Measurements from ENCODE around the gene CD300LG. TPM values are rescaled to one million over a fixed set of nuclear protein-coding genes. Genes with fewer than 3 reads are reported as not detected.

CD300LG gene
- total RNA-seq, 1 experiment from 2014 or later = not detected

GRCh38 chr17:43848601-43849000 lies 1.6 kb downstream of the CD300LG start:
- CTCF ChIA-PET = interaction anchor here (0.7 to 0.9 kb wide), 2 partner anchors 9 to 10 kb away, joined by 3 to 4 read pairs; no protein-coding TSS in a partner anchor
- peaks cover 28% of the 10 kb centered on the region for H3K27me3 Mint-ChIP-seq (ENCODE audit: insufficient read depth, unreplicated experiment)
- intact Hi-C loops (cut with micrococcal nuclease) = no loop called here

GRCh38 chr17:43849116-43849515 lies 2.1 kb downstream of the CD300LG start:
- no peak for DNase-seq (ENCODE audit: unreplicated experiment)
- ChIA-PET POLR2A (no interaction called here), CTCF (interaction anchor here (0.7 to 0.9 kb wide), 3 partner anchors 9 to 156 kb away, joined by 3 to 5 read pairs (median 4); no protein-coding TSS in a partner anchor)
- no peak overlapping the region for H3K4me3 Mint-ChIP-seq (ENCODE audit: unreplicated experiment)
- peaks cover 33% of the 10 kb centered on the region for H3K27me3 Mint-ChIP-seq (ENCODE audit: insufficient read depth, unreplicated experiment)
- BruUV-seq (replicated peaks) = no TSS peak
- H3K27ac Mint-ChIP-seq (ENCODE audit: low read depth, unreplicated experiment) = no peak overlapping the region
- no peaks in the 10 kb centered on the region for H3K4me1 Mint-ChIP-seq (ENCODE audit: insufficient read depth, unreplicated experiment)
- no peak for TF ChIP-seq CTCF (IDR thresholded peaks at IDR 0.05; ENCODE audit: unreplicated experiment)
- H3K36me3 Mint-ChIP-seq (ENCODE audit: insufficient read depth, unreplicated experiment) = no peaks in the 10 kb centered on the region
- intact Hi-C loops (cut with micrococcal nuclease) = no loop called here
- H3K9me3 Mint-ChIP-seq (ENCODE audit: unreplicated experiment) = no peaks in the 10 kb centered on the region

More at GRCh38 chr17:43848601-43849000, 1.6 kb downstream of the CD300LG start:
- BruUV-seq (replicated peaks) = no TSS peak
- H3K4me1 Mint-ChIP-seq (ENCODE audit: insufficient read depth, unreplicated experiment) = no peaks in the 10 kb centered on the region
- TF ChIP-seq CTCF (IDR thresholded peaks at IDR 0.05; ENCODE audit: unreplicated experiment) = no peak
- H3K9me3 Mint-ChIP-seq (ENCODE audit: unreplicated experiment) = no peaks in the 10 kb centered on the region
- H3K27ac Mint-ChIP-seq (ENCODE audit: low read depth, unreplicated experiment) = no peak overlapping the region
- POLR2A ChIA-PET = no interaction called here
- H3K36me3 Mint-ChIP-seq (ENCODE audit: insufficient read depth, unreplicated experiment) = no peaks in the 10 kb centered on the region
- H3K4me3 Mint-ChIP-seq (ENCODE audit: unreplicated experiment) = no peak overlapping the region
- no peak for DNase-seq (ENCODE audit: unreplicated experiment)

- Mint-ChIP-seq H3K36me3 (ENCODE audit: insufficient read depth, unreplicated experiment) (no peaks in the 10 kb centered on the region), H3K4me1 (ENCODE audit: insufficient read depth, unreplicated experiment) (no peaks in the 10 kb centered on the region), H3K27ac (ENCODE audit: low read depth, unreplicated experiment) (no peak overlapping the region), H3K9me3 (ENCODE audit: unreplicated experiment) (no peaks in the 10 kb centered on the region), H3K27me3 (ENCODE audit: insufficient read depth, unreplicated experiment) (peaks cover 54% of the 10 kb centered on the region), H3K4me3 (ENCODE audit: unreplicated experiment) (no peak overlapping the region)
- intact Hi-C loops (cut with micrococcal nuclease) = no loop called here
- DNase-seq (ENCODE audit: unreplicated experiment) = no peak
- POLR2A ChIA-PET = interaction anchor here (0.7 kb wide), 1 partner anchor 26 kb away, joined by 3 read pairs; no protein-coding TSS in a partner anchor
- CTCF ChIA-PET = interaction anchor here (1.0 to 2.1 kb wide), 5 partner anchors 9 to 159 kb away, joined by 3 to 9 read pairs (median 4); no protein-coding TSS in a partner anchor
- BruUV-seq (replicated peaks) = no TSS peak
- no peak for TF ChIP-seq CTCF (IDR thresholded peaks at IDR 0.05; ENCODE audit: unreplicated experiment)
These were observed 5.6 kb downstream of the CD300LG start for GRCh38 chr17:43852571-43852970.

- H3K4me3 Mint-ChIP-seq (ENCODE audit: unreplicated experiment) = no peak overlapping the region
- CTCF ChIA-PET = interaction anchor here (1.0 to 1.6 kb wide), 3 partner anchors 10 to 93 kb away, joined by 3 to 9 read pairs (median 4); no protein-coding TSS in a partner anchor
These were observed 6.6 kb downstream of the CD300LG start for GRCh38 chr17:43853546-43853945.

More at GRCh38 chr17:43853546-43853945, 6.6 kb downstream of the CD300LG start:
- Mint-ChIP-seq H3K4me1 (ENCODE audit: insufficient read depth, unreplicated experiment) (no peaks in the 10 kb centered on the region), H3K9me3 (ENCODE audit: unreplicated experiment) (no peaks in the 10 kb centered on the region), H3K27ac (ENCODE audit: low read depth, unreplicated experiment) (no peak overlapping the region), H3K36me3 (ENCODE audit: insufficient read depth, unreplicated experiment) (no peaks in the 10 kb centered on the region), H3K27me3 (ENCODE audit: insufficient read depth, unreplicated experiment) (peaks cover 64% of the 10 kb centered on the region)
- no peak for DNase-seq (ENCODE audit: unreplicated experiment)
- TF ChIP-seq CTCF (IDR thresholded peaks at IDR 0.05; ENCODE audit: unreplicated experiment) = no peak
- POLR2A ChIA-PET = no interaction called here
- BruUV-seq (replicated peaks) = no TSS peak
- intact Hi-C loops (cut with micrococcal nuclease) = no loop called here
